HG03066 (cell line): ENCODE results near the gene OR5T2.
"Not testable (repeated sequence)": the region's sequence is repeated elsewhere in the genome, so short reads cannot be mapped to it uniquely, and the experiment has no call there.

Experiments used
- ATAC-seq: cut with Tn5 transposase; IDR thresholded peaks from one replicate; pipeline ENCODE4 v1.9.1; 2021; ENCODE audit warnings: low read depth; ENCODE audit not compliant: unreplicated experiment

Gene OR5T2

DNA sequence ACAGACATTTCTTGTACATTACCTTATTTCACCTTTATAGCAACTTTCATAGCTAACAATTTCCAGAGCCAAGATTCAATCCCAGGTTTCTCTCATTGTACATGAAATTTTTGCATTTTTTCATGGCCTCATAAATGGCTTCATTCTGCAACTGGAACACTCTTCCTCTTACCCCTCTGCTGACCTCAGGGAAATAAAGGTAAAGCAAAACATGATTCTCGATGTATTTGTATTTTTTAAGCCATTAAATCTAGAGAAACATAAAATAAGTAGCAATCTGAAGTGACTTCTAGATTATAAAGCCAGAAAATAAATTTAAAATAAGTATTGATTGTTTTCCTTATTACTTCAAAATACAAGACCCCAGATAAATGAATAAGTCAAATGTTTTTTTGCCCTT, at the start of gene OR5T2:
Gene OR5T2 (minus strand): TSS at position 101 of the 400 bp plus-strand sequence. CDS start 1,193 bp downstream, outside the sequence.
- no peak for ATAC-seq

DNA sequence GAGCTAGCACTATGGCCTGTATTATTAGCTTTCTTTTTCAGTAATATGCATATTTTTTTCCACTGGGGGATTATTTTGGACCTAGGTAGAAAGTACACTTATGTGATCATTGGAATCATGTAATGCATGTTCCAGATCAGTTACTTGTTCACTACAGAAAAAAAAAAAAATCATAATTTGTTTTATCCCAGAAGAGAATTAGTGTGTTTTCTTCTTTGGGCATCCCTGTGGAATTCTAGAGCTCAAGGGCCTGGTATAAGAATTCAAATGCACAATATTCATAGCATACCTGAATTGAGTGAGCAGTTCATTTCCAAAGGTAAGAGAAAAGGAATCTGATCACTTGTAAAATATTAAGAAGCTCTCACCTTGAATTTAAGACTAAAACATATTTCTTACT, 39.8 kb upstream of the OR5T2 start, which contains the start of gene OR5T1:
Gene OR5T1 (plus strand): TSS at position 301 of the 400 bp plus-strand sequence. CDS start 1,485 bp downstream, outside the sequence.
- ATAC-seq = no peak

DNA sequence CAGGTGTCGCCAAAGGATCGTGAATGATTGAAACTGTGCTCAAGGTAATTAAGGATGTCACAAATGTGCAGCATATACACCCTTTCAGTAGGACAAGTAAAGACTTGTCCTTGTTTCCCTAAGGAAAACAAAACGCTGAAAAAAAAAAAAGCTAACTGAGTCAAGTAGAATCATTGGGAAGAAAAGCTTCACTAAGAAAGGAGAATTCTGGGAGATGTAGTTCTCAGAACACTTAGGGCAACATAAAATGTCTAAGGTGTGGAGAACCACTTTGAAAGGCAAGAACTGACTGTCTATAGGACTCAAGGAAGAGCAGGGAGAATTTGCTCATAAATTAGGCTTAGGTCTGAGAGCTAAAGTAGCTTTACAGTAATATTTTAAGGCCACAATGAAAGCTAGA, 37.0 kb upstream of the OR5T2 start:
- no peak for ATAC-seq

DNA sequence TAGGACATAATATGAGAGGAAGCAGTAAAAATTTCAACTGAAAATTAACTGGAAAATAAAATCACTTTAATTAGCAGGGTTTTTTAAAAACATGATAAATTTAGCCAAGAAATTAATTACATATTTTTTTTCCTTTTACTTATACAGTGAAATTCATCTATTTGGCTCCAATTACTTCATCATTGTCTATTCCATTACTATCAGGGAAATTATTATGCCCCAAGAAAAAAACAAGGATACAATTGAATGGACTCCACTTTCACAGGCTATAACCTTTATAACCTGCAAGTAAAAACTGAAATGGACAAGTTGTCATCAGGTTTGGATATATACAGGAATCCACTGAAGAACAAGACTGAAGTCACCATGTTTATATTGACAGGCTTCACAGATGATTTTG, 17.9 kb upstream of the OR5T2 start, which contains the start of gene OR5T3:
Gene OR5T3 (plus strand): TSS at position 301 of the 400 bp plus-strand sequence. CDS start 0 bp downstream, at position 301.
- ATAC-seq = no peak

DNA sequence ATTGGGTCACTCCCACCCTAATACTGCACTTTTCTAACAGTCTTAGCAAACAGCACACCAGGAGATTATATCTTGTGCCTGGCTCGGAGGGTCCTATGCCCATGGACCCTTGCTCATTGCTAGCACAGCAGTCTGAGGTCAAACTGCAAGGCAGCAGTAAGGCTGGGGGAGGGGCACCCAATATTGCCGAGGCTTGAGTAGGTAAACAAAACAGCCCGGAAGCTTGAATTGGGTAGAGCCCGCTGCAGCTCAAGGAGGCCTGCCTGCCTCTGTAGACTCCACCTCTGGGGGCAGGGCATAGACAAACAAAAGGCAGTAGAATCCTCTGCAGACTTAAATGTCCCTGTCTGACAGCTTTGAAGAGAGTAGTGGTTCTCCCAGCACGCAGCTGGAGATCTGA, 14.3 kb downstream of the OR5T2 start:
- not testable (repeated sequence) for ATAC-seq

DNA sequence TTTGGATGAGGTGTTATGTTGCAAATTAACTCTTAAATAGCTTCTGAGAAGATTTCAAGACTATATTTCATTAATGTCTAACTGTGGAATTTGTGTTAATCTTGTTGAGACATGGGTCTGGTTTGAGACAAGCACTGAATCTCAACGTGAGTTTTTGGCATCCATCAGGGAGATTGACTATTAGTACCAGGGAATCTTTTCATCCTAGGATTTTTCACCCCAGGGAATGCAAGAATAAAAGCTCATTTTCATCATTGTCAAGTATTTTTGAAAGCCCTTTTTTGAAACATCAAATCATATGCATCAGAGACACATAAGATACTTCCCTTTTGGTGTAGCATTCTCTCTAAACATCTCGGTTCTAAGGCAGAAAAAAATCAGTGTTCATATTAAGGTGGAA, 19.5 kb downstream of the OR5T2 start:
- no peak for ATAC-seq

DNA sequence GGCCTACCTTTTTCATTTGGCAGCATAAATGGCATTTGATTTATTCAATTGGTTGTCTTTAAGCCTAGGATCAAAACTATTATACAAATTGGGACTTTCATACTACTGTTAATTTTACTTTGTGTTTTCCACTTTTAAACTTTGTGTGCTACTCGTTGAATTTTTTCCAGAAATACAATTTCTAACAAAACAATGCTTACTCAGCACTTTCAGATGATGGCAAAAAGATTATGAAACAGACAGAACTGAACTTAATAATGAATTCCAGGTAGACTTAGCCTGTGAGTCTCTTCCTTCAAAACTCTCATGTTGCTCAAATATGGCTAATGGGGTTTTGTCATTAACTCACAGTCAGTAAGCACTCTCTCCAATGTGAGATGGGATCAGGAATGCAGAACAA, 26.3 kb downstream of the OR5T2 start:
- ATAC-seq = no peak

DNA sequence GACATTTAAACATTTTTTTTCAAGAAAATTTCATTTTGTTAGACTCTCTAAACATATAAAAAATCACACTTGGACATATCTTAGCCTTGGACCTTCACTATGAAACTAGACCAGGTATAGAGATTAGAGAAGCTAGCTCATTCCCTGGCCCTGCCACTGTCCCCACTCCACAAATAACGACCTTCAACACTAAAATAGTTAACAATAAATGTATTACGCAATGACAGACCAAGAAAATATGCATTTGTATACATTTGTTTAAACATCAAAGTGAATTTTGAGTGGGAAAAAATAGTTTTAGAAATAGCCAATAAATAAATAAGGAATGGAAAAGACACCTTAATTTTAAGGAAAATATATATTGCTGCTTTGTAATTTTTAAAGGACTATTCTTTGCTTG, 36.7 kb downstream of the OR5T2 start:
- ATAC-seq = no peak

DNA sequence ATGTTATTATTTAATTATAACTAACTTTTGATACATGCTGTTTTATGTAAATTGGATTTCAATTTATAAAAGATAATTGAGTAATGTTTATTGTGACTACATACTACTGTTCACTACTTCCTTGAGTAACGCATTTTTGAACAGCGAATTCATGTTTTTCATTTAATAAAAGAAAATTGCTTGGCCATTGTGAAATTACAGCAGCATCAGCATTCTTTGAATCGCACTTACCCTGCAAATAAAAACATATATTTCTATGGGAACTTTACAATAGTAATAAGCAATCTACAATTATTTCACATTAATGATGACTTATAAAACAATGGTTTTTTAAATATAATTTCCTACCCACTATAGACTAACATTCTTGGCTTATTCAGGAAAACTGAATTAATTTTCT, 37.4 kb downstream of the OR5T2 start:
- ATAC-seq = no peak

DNA sequence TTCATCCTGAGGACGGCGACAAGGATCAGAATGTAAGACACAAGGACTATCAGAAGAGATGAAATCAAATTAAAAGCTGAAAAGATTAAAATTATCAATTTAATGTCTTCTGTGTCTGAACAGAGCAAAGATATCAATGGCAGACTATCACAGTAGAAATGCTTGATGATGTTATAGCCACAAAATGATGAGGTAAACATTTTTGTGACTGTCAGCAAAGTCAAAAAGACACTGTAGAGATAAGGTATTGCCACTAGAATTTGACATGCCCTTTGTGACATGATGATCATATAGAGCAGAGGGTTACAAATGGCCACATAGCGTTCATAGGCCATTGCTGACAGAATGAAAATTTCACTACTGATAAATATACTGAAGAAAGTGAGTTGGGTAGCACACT, 45.5 kb downstream of the OR5T2 start:
- no peak for ATAC-seq

DNA sequence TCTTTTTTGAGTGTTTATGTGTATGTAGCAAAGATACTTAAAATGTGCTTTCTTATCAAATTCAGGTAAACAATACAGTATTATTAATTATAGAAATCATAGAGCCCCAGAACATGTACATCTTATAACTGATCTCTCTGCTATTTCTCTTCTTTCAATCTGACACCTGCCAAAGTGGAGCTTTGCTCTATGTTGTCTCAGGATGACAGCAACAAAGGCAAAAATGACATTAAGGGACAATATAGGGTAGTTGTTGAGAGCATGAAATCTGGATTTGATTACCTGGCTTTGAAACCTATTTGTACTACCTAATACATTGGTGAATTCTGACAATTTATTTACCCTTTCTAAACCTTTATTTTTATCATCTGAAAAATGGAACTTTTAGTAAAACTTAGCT, 50.6 kb downstream of the OR5T2 start:
- no peak for ATAC-seq
